Hematopoietic multipotent progenitor cell treated with erythropoietin and hydrocortisone succinate and interleukin-3 and kit ligand, for 6 days (in vitro differentiated cells): ENCODE results near the gene SKAP2.
A peak's percentile ranks its signal among the peaks of the same experiment; 100 is the strongest.

Source experiments
- DNase-seq: peaks from one replicate; pipeline ENCODE4 v3.0.0-alpha.2; 2015

The SKAP2 gene

DNA sequence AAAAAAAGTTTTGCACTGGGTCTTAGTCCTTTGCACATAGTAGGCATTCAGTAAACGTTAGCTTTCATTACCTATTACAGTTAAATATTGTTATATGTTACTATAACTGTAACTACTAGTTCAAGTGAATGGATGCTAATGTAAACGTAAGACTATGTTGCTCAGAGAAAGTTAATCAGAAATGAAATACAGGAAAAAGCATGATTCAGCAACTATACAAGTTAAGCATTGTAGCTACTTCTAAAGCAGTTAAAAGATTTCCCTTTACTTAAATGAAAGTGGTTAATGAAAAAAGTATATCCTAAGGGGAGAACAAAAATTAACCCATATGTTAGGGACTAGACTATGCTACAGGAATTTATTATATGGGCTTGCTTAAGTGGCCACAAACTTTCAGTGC lies 121.2 kb downstream of the SKAP2 start:
- DNase-seq, result no peak

DNA sequence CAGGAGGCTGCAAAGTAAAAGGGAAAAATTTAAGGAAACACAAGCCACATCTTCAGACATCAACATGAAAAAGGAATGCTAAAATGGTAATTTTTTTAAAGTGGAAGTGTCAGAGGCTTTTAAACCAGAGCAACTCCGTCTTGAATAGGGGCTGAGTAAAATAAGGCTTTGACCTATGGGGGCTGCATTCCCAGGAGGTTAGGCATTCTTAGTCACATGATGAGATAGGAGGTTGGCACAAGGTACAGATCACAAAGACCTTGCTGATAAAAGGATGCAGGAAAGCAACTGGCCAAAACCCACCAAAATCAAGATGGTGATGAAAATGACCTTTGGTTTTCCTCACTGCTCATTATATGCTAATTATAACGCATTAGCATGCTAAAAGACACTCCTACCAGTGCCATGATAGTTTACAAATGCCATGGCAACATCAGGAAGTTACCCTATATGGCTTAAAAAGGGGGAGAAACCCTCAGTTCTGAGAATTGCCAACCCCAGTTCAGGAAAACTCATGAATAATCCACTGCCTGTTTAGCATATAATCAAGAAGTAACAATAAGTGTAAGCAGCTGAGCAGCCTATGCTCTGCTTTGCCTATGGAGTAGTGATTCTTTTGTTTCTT lies 128.3 kb downstream of the SKAP2 start:
- DNase-seq, result no peak

GRCh38 chr7:26729150-26729775 lies 135.1 kb downstream of the SKAP2 start:
- peak; percentile 3 for DNase-seq

GRCh38 chr7:26726051-26726450 lies 138.3 kb downstream of the SKAP2 start:
- no peak for DNase-seq

DNA sequence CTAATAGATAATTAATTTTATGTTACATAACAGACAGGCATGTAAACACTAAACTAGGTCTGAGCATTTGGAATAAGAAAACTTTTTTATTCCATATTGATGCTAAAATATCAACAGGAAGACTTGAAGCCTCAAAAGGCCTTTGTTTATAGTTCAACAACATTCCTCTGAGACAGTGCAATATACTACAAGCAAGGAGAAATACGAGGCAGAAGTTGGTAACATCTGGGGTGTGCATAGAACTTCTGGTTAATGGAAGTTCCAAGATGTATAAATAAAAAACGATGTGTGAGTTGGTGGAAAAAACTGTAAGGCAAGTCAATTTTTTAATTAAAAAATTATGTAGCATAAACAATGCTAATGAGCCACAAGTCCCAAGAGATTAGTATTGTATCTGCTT lies 139.6 kb downstream of the SKAP2 start:
- DNase-seq, result no peak

GRCh38 chr7:26723129-26723528 lies 141.3 kb downstream of the SKAP2 start:
- DNase-seq, result no peak

DNA sequence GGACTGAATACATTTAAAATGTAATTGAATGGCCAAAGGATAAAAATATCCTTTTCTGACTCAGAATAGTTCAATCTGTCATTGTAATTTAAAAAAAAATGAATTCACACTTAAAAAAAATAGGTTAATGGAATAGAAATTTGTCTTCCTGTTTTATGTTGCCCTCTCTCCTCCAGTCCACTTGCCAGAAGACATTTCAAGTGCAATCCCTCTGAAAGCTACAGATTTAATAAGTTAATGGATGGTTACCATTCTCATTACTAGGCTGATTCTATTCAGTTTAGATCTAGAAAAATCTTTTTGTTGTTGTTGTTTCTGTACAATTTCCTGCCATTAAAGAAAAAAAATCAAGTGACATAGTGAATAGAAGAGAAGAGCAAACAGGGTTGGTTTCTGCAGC lies 142.9 kb downstream of the SKAP2 start:
- DNase-seq, result no peak

DNA sequence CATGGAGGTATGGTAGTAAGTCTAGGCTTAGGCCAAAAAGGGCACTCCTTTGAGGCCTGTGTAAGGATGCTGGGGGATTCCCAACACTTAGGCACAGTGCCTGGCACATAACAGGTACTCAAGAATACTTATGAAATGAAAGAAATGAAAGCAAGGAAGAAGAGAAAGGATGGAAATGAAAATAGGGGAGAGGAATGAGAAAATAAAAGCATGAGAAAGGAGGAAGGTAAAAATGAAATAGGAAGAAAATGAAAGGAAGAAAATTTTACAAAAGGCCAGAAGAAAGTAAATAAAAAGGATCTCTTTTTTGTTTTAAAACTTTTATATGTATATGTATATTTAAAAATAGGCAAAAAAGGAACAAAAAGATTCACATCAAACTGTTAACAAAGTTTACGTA lies 146.3 kb downstream of the SKAP2 start:
- no peak for DNase-seq

- no peak for DNase-seq
Observed at GRCh38 chr7:26714438-26714837, 150.0 kb downstream of the SKAP2 start.

- DNase-seq, result no peak
Observed at GRCh38 chr7:26714006-26714405, 150.4 kb downstream of the SKAP2 start.

DNA sequence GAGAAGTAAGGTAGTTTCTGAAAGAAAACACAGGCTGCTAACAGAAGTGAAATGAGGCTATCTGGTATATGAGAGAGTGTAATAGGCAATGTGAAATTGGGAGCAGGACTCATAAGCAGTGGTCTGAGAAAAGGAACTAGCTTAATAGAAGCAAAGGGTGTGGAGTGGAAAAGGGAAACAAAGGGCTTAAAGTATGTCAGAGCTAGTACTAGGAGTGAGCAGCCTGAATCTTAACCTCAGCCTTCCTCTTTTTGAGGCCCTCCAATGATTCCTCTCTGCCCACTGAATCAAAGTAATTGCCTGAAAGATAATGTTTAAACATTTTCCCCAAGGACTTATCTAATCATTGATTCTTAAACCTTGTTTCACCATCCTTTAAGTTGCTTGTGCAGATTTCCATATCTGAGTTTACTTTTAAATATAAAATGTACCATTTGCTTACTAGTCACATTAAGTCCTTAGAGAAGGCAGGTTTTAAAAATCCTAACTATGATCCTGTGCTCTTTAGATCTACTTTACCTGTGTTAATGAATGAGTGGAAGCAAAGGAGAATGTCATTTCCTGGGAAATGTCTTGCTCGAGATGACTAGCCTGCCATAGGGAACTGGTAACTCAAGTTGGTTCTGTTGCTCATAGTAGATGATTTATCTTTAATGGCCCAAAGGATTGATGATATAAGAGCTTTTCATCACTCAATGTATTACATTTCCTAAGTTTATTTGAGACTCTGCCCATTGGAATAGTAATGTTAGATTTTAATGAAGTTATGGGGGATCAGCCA lies 155.0 kb downstream of the SKAP2 start:
- DNase-seq, result peak; percentile 18

DNA sequence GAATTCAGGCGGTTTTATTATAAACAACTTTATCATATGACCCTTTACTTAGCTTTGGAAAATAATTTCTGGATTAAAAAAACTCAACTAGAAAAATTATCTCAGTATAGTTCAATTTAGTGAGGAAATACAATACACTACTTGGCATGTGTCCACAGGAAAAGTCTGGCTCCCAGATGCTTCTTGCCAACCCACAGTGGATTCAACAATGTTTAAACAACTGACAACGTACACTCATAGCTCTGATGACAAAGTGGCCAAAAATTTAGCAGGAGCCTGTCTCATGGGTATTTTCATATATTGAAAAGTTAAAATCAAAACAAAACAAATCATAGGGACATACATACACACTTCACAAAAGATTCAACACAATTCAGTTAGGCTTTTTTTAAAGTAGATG lies 158.8 kb downstream of the SKAP2 start:
- no peak for DNase-seq

DNA sequence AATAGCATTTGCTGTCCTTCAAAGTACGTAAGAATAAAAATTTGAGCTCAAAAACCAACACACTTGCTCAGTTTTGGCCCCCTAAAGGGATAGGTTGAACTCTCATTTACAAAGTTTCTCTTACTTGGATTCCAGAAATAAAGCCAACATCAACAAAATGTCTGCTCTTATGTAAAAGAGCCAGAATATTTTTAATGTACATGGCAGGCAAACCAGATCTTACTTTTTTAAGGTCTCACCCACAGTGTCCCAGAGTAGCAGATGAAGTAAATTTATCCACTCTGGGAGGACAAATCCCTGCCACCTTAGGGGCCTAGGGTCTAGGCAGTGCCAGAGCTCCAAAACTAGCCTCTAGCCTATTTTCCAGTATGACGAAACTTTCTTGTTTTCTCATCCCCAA lies 159.6 kb downstream of the SKAP2 start:
- no peak for DNase-seq

- DNase-seq, result no peak
Observed at GRCh38 chr7:26704036-26704435, 160.4 kb downstream of the SKAP2 start.

DNA sequence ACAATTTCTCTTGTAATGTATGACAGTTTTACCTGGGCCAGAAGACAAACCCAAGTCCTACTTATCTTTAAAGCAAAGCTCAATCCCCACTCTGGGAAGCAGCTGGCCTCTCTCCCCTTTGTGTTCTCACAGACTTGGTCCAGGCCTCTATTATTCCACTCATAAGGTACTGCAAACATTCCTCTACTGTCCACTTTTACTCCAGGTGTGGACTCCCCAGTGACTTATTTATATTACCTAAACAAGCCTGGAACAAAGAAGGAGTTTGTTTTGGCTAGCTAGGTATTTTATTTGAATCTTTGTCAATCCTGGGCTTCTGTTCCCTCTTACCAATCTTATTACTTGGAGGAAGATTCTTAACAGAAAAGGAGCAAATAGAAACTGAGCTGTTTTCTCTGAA lies 163.5 kb downstream of the SKAP2 start:
- no peak for DNase-seq

GRCh38 chr7:26700386-26700785 lies 164.0 kb downstream of the SKAP2 start:
- no peak for DNase-seq

DNA sequence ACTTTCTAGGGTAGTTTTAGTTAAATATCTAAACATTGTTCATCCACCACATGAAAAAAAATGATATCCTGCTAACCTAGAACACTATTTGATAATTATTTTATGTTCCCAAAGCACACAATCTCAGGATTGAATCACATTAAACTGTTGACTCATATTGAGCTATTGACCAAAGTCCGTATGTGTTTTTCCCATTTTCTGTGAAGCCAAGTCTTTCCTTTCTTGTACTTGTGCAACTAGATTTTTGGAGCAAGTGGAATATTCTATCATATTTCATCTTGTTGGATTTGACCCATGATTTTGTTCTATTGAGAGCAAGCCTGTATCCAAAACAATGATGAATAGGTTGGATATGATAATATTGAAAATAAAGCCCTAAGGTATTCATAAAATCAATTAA lies 164.6 kb downstream of the SKAP2 start:
- no peak for DNase-seq

DNA sequence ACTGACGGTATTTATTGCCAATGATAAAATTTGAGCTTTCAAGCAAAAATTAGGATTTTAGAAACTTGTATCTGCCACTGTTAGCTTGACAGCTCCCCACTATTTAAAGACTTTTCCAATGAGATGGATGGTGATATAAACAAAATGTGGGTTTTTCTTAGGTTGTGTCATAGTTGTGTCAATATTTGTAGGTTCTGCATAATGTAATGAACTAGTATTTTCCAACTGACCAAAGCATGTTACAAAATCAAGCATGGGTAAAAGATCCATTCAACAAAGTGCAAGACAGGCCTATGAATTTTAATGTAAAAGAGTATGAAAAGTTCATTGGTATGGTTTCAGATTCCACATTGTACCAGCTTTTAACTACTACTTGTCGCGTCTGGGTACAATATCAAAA lies 165.6 kb downstream of the SKAP2 start:
- no peak for DNase-seq

DNA sequence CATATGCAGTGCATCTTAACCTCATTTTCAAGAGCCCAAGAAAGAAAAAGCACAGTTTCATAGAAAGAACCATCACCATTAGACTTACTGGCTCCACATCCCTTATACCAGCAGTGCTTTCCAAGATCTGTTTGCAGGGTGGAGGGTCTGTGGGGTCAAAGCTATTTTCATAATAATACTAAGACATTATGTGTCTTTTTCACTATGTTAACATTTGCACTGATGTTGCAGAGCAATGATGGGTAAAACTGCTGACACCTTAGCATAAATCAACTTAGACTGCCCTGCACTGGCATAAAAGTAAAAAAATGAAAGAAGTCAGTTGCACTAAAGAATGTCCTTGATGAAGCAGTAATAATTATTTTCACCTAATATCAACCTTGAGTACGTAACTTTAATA lies 166.2 kb downstream of the SKAP2 start:
- DNase-seq, result no peak

DNA sequence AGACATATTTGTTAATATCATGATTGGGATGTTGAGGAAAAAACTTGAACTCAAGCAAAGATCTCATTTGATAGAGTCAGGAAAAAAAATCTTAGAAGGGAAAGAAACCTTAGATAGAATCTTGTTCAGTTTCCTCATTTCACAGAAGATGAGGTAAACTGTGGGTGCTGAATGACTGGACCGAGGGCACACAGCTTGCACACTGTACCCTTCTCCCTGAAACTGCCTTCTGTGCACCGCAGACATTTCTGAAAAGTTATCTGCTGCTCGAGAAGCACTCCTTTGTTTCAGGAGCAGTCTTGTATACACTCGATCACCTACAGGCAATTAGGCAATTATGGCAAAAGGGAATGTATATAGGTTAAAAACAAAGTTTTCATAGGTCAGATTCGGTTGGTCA lies 167.4 kb downstream of the SKAP2 start:
- DNase-seq, result no peak

DNA sequence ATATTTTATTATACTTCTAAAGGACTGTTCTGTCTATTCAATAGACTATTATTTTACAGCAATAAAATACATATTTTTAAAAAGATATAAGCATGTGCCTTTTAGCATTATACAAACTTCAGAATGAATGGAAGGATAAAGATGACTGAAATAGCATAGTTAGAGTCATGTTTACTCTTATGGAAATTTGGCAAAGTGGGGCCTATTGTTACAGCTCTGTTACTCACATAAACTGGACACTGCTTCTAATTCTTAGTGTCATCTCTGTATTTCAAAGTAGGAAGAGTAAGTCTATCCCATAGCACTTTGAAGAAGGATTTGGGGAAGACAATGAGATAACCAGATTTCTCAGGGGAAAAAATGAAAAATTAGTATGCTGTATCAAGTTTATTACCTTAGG lies 168.2 kb downstream of the SKAP2 start:
- no peak for DNase-seq

- DNase-seq, result no peak
Observed at GRCh38 chr7:26694713-26695112, 169.7 kb downstream of the SKAP2 start.

DNA sequence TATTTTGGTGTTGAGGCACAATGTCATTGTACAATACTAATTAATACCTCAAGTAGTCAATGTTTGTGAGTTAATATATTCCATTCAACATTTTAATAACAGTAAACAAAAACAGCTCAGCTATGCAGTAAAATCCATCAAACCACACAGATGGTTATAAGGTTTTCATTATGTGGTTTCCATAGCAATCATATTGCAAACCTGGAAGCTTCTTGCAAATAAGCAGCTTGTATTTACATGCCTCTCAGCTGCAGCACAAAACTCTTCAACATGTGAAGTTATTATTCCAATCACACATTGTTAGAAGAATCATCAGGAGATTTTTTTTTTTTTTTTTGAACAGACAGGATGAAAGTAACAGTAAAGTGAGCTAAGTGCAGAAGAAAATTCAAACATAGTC lies 170.2 kb downstream of the SKAP2 start:
- DNase-seq, result no peak

- DNase-seq, result no peak
Observed at GRCh38 chr7:26691886-26692285, 172.5 kb downstream of the SKAP2 start.
